Right renal cortex interstitium (tissue), 3 donors: ENCODE measurements around the gene FNDC3B. TPM values are rescaled to one million over a fixed set of nuclear protein-coding genes. Genes with fewer than 3 reads are reported as not detected.
A peak's percentile ranks its signal among the peaks of the same experiment; 100 is the strongest.

ENCODE experiments used
- DNase-seq, 3 donors: peaks; one replicate each; pipeline ENCODE4 v3.0.0-alpha.2; 2013; ENCODE audit warnings: low read depth in 3 of 3, low spot score in 2 of 3
- polyA plus RNA-seq, 3 donors: library from polyadenylated mRNA; unstranded; fragments of 120-200 nt; gene quantifications; one replicate each; pipeline ENCODE4 v1.2.1, GENCODE V29; 2013; ENCODE audit not compliant: insufficient read length in 3 of 3

FNDC3B gene
- polyA plus RNA-seq, 3 donors = 60.2 to 64.6 (median 62.3) TPM

DNA sequence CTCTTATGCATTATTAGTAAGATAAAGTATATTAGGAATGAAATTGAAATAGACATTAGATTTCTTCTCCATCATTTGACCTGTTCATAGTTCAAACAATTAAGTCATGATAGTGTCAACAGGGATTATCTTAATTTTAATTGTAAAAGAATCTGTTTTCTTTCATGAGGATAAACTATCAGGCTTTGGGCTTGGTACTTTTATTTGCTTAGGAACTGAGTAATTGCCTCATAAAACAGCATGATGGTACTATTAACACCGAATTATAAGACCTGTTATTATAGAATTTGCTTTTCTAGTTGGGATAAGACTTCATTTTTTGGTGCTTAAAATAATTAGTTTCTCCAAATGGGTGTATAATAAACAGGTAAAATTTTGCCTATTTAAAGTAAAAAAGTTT lies 71.8 kb downstream of the FNDC3B start:
- no peak for DNase-seq

DNA sequence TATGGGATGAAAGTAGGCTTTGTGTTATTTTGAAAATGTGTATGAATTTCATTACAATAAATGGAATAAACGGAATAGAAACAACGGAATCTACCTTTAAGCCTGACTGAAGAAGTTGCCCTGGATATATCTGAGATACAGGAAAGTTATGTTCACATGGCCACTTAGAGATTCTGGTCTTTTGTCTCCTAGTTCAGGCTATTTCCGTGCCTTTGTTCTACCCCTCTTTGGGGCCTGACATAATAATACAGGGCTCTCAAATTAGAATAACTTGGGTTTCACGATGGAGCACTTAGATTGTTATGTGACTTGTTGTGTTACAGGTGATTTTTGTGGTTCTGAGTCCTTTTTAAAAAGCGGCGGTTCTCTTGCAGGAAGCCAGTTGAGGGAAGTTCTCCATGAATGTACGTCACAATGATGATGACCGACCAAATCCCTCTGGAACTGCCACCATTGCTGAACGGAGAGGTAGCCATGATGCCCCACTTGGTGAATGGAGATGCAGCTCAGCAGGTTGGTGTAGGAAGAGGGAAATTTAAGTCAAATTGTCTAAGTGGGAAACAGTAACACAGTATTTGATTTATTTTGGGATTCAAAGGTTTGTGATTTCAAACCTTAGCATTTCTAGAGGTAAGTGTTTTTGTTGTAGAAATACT lies 72.8 kb downstream of the FNDC3B start:
- DNase-seq = no peak

DNA sequence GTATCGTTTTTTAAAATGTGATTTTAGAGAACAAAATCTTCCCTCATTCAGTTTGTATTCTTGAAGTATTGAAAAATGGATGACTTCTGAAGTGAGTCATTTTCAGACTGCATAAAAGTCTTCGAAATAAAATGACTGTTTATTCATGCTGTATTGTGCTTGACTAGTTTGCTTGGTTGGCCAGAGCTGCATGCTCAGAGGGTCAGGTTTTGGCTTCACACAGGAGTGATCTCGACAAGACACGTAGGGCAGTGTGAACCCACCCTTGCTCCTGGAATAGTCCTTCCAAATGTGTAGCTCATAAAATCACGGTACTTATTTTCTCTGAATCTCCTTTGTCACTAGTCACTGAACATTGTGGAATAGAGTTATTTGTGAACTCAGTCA lies 73.3 kb downstream of the FNDC3B start:
- DNase-seq = no peak

DNA sequence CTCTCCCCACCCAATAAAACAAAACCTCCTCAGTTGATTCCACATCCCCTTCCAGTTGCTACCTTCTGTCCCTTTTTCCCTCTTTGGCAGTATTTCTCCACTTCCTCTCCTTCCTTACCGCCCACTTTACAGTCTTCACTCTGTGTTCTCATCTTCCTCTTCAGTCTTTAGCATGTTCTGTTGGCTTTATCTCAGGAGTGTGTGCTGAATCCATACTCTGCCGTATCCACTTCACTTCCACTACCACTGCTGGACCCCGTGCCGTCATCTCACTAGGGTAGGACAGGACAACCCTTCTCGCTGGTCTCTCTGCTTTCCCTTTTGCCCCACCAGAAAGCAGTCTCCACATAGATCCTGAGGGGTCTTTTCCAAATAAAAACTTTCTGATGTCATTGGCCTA lies 74.3 kb downstream of the FNDC3B start:
- DNase-seq = no peak

DNA sequence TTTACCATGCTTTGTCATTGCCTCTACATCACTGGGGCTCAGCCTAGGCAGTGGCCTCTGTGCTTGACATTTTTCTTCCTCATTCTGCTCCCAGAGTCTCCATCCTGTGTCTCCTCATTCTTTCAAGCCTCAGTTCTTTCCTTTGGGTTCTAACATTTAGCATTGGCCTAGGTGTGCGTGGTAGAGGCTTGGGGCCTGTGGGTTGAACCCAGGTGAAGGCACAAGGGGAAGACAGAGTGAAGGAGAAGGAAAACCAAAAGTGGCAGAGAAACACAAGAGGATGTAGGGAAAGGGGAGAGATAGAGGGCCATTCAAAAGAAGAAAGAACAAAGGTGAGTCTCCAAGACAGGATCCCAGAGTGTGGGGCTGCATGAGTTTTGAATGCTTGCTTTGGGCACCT lies 75.7 kb downstream of the FNDC3B start:
- no peak for DNase-seq

DNA sequence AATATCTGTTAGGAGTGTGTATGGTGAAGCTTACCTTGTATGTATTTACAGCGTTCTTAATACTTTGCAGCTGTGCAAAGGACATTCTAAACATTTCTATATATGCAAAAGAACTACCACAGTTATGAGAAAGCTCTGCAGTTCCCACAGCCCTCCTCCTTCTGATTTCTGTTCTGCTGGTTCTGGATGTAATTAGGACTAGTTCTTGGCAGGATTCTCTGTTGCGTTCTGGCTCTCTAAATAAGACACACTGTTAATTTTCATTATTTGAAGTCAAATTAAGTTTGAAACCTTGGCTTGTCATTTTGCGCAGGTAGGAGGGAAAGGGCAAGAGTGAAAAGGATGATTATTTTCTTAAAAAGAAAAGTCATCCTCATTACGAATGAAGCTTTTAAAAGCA lies 76.4 kb downstream of the FNDC3B start:
- DNase-seq = no peak

DNA sequence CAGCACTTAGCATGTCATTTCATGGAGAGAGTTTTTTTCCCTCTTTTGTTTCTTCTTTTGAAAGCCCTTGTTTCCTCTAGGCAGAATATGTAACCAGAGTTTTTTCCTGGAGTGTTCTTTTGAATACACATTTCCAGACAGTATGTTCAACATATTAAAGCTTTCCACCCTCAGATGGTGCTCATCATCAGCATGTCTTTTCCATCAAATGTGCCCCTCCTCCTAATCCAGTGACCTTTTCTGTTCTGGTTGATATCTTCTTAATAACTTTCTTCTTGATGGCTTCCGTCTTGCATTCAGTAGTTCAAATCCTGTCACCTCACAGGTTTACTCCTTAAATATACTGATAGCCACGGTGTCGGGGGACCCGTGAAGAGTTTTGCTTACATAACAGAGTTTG lies 78.6 kb downstream of the FNDC3B start:
- DNase-seq = no peak

DNA sequence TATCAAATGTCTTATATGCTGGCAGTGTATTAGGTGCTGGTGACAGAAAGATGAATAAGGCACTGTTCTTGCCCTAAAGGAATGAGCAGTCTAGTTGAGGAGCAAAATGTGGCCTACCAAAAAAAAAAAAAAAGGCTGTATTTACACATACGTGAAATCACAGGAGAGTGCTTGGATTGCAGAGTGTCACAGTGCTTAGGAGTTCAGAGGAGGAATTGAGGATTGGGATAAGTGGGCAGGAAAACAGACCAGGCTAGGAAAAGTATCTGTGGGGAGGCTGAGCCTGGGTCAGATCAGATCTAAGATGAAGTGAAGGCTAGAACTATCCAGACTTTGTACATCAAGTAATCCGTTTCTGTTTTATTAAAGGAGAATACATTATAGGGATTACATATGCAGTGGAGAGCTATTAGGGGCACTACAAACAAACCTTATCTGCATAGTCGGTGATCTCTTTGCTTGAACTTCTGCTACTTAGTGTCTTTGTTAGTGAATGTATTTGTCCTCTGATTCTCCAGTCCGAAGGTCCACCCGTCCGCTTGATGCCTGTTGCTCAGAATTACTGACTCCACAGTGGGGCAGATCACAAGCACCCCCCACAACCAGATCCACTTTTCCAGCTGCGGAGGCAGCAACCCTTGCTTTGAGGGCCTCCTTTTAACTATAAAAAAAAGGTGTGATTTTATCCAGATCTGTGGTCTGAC lies 80.0 kb downstream of the FNDC3B start:
- DNase-seq = no peak

DNA sequence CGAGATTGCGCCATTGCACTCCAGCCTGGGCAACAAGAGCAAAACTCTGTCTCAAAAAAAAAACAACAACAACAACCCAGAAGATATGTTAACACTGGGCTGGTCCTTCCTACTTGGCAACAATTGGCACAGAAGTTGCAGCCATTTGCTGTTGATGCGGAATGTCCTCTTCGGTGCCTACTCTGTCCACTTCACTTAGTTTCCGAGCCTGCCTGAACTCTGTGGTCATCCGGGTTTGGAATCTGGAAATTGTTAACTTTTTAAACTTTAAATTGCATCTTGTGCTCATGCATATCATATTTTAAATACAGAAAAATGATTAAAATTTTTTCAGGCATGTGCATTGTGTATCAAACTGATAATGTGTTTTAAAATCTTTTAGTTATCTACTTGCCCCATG lies 81.5 kb downstream of the FNDC3B start:
- no peak for DNase-seq

DNA sequence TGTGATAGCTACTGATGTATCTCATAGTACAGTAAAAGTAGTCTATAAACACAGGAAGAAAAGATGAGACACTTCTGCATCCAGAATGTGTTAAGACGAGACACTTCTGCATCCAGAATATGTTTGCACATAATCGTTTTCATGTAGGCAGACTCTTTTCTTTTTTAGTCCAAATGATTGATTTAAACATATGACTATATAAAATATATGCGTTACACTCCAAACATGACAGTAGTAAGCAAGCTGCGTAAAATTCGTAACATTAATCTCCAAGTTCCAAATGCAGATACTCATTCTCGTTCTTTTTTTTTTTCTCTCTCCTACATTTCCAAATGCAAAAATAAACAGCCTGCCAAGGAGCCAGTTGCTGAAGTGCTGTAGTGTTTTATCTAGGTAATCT lies 82.6 kb downstream of the FNDC3B start:
- DNase-seq = no peak

DNA sequence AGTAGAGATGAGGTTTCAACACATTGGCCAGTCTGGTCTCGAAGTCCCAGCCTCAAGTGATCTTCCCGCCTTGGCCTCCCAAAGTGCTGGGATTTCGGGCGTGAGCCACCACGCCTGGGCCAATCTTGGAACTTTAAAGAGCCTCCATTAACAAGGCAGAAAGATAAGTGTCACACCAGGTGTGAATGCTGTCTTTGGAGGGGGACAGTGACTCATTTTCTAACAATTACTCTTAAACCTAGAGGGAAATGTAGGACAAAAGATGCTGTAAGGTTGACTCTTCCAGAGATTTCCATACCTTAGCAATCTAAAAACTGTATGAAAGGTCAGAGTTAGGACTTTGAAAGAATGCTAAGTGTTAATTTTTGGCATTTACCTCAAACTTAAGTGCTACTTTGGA lies 84.9 kb downstream of the FNDC3B start:
- DNase-seq = no peak

DNA sequence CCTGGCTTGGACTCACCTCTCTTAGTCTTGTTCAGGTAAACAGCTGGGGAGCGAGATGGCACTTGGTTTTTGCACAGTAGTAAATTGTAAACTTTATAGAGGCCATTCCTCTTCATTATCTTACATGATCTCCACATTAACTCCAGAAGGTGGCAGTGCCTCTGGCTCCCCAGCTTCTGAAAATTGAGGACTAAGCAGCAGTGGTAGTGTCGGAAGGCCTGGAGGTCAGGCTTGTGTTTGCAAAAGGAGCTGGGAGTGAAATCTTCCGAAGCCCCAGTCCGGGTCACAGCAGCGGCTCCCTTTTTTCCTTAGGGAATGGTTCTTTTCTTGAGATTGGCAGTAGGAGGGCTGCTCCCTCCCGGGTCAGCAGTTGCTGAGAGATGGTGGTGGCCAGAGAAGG lies 85.7 kb downstream of the FNDC3B start:
- DNase-seq = no peak

DNA sequence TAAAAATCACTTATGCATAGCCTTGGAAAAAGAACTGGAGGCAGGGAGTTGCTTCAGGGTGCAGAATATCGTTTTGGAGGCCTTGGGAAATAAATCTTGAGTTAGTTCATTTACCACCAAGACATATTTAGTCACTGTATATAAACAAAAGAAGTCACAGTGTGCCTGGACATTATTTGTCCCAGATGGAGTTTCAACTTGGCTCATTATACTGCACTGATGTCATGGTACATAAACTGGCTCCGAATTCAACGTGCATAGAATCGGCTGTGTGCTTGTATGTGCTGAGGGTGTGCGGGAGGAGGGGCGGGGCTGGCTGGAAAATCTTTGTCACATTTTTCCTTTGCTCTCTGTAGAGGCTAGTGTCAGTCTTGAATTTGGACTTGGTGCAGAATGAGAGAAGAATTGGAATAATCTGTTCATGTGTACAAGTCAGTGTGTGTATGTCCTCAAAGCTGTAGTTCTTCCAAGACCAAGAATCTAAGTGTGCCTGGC lies 86.6 kb downstream of the FNDC3B start:
- peak in 1 of 3 donors; percentile 65 for DNase-seq

DNA sequence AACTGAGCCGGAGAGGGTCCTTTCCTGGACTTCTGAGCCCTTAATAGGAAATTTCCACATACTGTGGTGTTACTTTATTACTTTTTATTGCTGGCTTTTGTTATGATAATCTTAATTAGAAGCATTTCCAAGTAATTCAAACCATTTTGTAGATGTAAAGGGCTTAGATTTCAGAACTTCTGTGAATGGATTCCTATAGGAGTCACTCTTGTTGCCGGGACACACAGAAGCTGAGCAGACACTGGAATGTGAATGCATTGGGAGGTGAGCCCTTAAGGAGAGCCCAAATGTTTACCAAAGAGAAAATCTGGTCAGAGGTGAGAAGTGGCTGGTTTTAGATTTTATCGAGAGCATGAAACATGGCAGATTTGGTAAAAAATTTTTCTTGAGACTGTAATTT lies 87.4 kb downstream of the FNDC3B start:
- no peak for DNase-seq

DNA sequence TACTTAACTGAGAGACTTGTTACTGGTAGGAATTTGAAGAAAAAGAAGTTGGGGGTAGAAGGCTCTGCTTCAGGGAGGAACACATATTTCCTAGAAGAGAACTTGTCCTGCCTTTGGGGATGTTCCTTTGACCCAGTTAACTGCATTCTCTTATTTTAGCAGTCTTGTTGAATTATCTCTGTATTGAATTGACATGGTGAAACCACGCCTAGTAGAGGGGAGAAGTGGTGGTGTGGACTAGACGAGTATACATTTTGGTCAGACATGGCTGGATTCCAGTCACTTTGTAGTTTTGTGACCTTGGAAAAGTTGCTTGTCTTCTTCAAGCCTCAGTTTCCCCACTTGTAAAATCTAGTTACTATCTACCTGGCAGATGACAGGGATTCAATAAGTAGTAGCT lies 87.8 kb downstream of the FNDC3B start:
- no peak for DNase-seq

DNA sequence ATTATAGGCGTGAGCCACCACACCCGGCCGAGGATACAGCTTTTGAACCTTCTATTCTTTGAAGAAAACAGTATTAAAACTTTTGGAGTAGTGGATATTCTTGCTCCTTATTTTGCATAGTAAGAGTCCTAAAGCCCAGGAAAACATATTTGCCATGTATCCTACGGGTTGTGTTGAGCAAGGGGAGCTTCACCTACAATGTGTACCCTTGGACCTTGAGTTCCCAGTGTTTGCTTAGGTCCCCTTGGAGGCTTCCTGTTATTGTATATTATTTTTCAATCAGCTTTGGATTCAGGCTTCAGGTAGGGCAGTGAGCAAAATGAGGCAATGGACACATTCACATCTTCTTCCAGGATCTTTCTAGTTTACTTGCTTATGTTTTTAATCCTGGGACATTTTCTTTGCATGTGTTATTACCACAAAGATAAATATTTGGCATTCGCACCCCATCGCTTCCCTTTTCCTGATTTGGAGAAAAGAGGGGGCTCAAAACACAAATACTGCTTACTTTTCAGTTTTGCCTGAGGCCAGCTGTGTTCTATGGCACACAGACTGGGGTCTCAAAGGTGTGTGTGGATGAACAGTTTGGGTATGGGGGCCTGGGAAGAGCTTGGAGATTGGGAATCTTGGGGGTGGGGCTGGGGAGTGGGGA lies 88.7 kb downstream of the FNDC3B start:
- no peak for DNase-seq

DNA sequence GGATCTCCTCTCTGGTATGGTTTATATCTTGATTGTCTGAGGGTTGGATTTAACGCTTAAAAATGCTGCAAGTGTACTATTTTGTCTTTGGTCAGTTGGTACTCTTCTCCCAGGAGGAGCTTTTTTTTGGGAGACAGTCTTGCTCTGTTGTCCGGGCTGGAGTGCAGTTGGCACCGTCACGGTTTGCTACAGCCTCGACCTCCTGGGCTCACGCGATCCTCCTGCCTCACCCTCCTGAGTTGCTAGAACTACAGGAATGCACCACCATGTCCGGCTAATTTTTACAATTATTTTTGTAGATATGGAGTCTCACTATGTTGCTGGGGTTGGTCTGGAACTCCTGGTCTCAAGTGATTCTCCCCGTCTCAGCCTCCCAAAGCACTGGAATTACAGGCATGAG lies 89.5 kb downstream of the FNDC3B start:
- no peak for DNase-seq

DNA sequence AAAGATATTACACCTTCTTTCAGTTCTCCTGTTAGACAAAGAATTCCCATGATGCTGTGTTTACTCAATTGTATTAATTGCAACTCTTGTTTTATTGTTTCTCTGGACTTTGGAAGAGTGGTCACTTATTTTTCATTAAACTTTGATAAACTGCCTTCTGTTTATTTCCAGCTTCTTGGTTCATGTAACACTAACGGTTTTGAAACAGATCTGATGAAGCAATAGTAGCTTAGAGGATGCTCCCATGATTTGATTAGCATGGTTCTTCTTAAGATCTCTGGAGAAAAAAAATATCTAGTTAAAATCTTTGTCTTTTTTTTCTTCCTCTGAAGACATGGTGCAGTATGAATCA lies 90.1 kb downstream of the FNDC3B start:
- no peak for DNase-seq

DNA sequence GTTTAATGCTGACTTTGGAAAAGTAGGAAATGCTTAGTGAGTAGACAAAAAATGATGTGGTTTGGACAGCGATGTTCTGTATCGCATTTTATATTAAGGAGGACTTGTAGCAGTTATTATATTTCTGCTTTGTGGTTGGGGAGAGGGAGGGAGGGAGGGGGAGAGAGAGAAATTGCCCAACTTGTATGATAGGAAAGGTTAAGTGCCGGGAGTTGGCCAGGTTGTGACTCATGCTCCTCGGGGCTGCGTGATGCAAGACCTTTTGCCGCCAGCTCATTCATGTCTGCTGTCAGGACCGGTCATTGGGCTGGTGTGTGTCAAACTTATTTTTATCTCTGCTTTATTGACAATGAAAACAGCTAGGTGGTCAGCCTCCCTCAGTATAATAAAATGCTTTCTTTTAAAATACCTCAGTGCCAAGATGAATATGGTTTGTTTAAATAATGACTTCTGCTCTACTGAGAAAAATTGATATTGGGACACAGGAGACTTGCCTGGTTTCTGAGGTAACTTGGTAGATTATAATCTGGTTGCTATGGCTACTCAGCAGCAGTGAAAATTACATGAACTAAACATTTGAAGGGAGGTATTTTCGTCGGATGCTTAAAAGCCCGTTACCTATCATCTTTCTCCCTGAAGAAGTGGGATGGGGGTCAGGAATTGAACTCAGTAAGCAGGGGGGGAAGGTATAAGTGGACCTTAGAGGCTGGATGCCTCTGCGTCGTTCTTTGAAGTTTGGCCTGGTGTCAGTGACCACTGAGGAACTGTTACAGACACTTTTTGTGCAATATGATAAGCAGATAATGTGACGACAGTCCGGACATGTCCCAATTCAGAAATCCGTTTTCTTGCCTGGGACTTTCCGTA lies 90.7 kb downstream of the FNDC3B start:
- no peak for DNase-seq

DNA sequence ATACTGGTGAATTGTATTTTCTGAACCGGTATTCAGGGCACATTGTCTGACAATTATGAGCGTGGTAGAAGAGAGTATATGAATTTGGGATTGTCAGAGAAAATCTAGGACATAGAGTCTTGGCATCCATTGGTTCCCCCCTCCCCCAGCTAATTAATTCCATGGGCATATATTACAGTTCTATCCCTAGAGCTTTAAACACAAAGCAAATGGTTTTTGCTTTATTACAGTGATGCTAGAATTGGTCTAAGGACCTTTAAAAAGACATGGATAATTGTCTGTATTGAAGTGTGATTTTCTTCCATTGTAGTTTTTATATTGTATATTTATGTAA lies 91.3 kb downstream of the FNDC3B start:
- no peak for DNase-seq

DNA sequence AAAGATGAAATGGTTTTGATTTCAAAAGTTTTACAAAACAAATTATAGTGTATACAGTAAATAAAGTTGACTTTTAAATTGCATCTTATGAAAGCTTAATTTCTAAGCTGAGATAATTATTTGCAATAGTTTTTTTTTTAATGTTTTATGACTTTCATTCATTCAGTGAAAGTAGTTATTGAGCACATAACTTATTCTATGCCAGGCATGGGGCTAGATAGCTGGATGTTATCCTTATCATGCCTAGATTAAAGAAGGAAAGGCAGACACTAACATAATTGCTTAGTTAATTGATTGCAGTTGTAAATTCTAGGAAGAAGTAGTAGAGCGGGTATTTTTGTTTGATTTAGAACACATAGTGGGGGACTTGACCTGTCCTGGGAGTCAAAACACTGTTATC lies 92.4 kb downstream of the FNDC3B start:
- DNase-seq = no peak
